Testis (tissue), 3 donors: Measurements from ENCODE around the gene SLFN5. TPM values are rescaled to one million over a fixed set of nuclear protein-coding genes. Genes with fewer than 3 reads are reported as not detected.

ENCODE experiments used
- DNase-seq: peaks from one replicate; pipeline ENCODE4 v3.0.0-alpha.2; 2019
- H3K27ac ChIP-seq, 2 donors: fragments of 200-600 bp; sonication (generic); one replicate each; pipeline ENCODE4 v1.5.1; 2019
- H3K27me3 ChIP-seq: fragments of 200-600 bp; sonication (generic); one replicate; pipeline ENCODE4 v1.5.1; 2019
- H3K36me3 ChIP-seq: fragments of 200-600 bp; sonication (generic); one replicate; pipeline ENCODE4 v1.5.1; 2017; ENCODE audit warnings: low read depth; ENCODE audit errors: missing control alignments
- H3K4me1 ChIP-seq: fragments of 200-600 bp; sonication (generic); one replicate; pipeline ENCODE4 v1.5.1; 2019
- H3K4me3 ChIP-seq, 2 donors: fragments of 200-600 bp; sonication (generic); one replicate each; pipeline ENCODE4 v1.5.1; 2017 to 2019
- H3K9me3 ChIP-seq: fragments of 200-600 bp; sonication (generic); one replicate; pipeline ENCODE4 v1.5.1; 2017
- CTCF ChIP-seq, 3 experiments: fragments of 450-650 bp in 2 of 3; fragments of 200-600 bp in 1 of 3; sonication (generic) in 1 of 3; IDR thresholded peaks; one replicate each; pipeline ENCODE4 v1.5.1; 2016 to 2019; ENCODE audit warnings: antibody characterized with exemption in 3 of 3, mild to moderate bottlenecking in 2 of 3, moderate library complexity in 1 of 3
- POLR2A ChIP-seq: fragments of 450-650 bp; IDR thresholded peaks from one replicate; pipeline ENCODE4 v1.6.1; 2017; ENCODE audit warnings: antibody characterized with exemption, mild to moderate bottlenecking, moderate library complexity
- WGBS, 2 donors: methylation state at CpG; one replicate each; pipeline ENCODE4 v1.1.5; 2018; 5-methylcytosine and 5-hydroxymethylcytosine counted together
- intact Hi-C: fragments of 100-400 bp; cut with DNase I; formaldehyde crosslinking; loops from one replicate; pipeline ENCODE4 v1.15.1; 2023; ENCODE audit warnings: low total_unique reads
- polyA plus RNA-seq: library from polyadenylated mRNA; stranded (reverse); fragments of 350-450 nt; fragmentation: Illumina TruSeq; extraction: RNeasy Lipid Tissue Mini Kit (QIAGEN cat#74804); gene quantifications from one replicate; pipeline ENCODE4 v1.2.3, GENCODE V29; 2014; ENCODE audit warnings: low read depth, low replicate concordance; ENCODE audit not compliant: insufficient read depth
- total RNA-seq, 2 donors: library from RNA; depleted of rRNA; stranded (reverse); fragments of >200 nt; gene quantifications; one replicate each; pipeline ENCODE4 v1.2.3, GENCODE V29; 2016

The SLFN5 gene
- total and polyA plus RNA-seq, 3 donors from 2014 or later, result 2.4 to 6.1 (median 5.9) TPM

GRCh38 chr17:35293151-35293847, 50.4 kb downstream of the SLFN5 start:
- H3K4me3 ChIP-seq, result no peak overlapping the region
- H3K36me3 ChIP-seq, result no peaks in the 10 kb centered on the region
- no peak overlapping the region for H3K27ac ChIP-seq
- H3K27me3 ChIP-seq, result no peaks in the 10 kb centered on the region
- no peaks in the 10 kb centered on the region for H3K9me3 ChIP-seq
- 61 to 81% methylated on average over 1 of the region's 1 CpG for WGBS, 2 donors
- DNase-seq, result no peak
- intact Hi-C loops, result no loop called here
- no peaks in the 10 kb centered on the region for H3K4me1 ChIP-seq
- TF ChIP-seq POLR2A (no peak), CTCF (IDR thresholded peaks at IDR 0.05) (no peak)

GRCh38 chr17:35294756-35295155, 51.9 kb downstream of the SLFN5 start:
- Histone ChIP-seq H3K27ac (no peak overlapping the region), H3K4me1 (no peaks in the 10 kb centered on the region), H3K36me3 (no peaks in the 10 kb centered on the region), H3K27me3 (no peaks in the 10 kb centered on the region), H3K4me3 (no peak overlapping the region), H3K9me3 (no peaks in the 10 kb centered on the region)
- intact Hi-C loops, result no loop called here
- TF ChIP-seq POLR2A (no peak), CTCF (IDR thresholded peaks at IDR 0.05) (no peak)
- DNase-seq, result no peak
- 71 to 82% methylated on average over 1 of the region's 1 CpG for WGBS, 2 donors

- no peaks in the 10 kb centered on the region for H3K4me1 ChIP-seq
Observed at GRCh38 chr17:35295686-35296085, 52.8 kb downstream of the SLFN5 start.

GRCh38 chr17:35297666-35298065, 54.8 kb downstream of the SLFN5 start:
- Histone ChIP-seq H3K4me3 (no peak overlapping the region), H3K27me3 (no peaks in the 10 kb centered on the region), H3K9me3 (no peaks in the 10 kb centered on the region), H3K36me3 (no peaks in the 10 kb centered on the region), H3K27ac (no peak overlapping the region), H3K4me1 (no peaks in the 10 kb centered on the region)
- TF ChIP-seq CTCF (IDR thresholded peaks at IDR 0.05) (no peak), POLR2A (no peak)
- intact Hi-C loops, result no loop called here
- no peak for DNase-seq
- WGBS, 2 donors, result 70 to 77% methylated on average over 2 of the region's 2 CpGs

More at GRCh38 chr17:35295686-35296085, 52.8 kb downstream of the SLFN5 start:
- no peak for DNase-seq
- TF ChIP-seq CTCF (IDR thresholded peaks at IDR 0.05) (no peak), POLR2A (no peak)
- no peaks in the 10 kb centered on the region for H3K9me3 ChIP-seq
- intact Hi-C loops, result no loop called here
- no peaks in the 10 kb centered on the region for H3K27me3 ChIP-seq
- no peak overlapping the region for H3K27ac ChIP-seq
- no peaks in the 10 kb centered on the region for H3K36me3 ChIP-seq
- WGBS, 2 donors, result 67 to 86% methylated on average over 1 of the region's 1 CpG
- H3K4me3 ChIP-seq, result no peak overlapping the region

- Histone ChIP-seq H3K4me1 (no peaks in the 10 kb centered on the region), H3K36me3 (no peaks in the 10 kb centered on the region), H3K27me3 (no peaks in the 10 kb centered on the region), H3K27ac (no peak overlapping the region), H3K4me3 (no peak overlapping the region), H3K9me3 (no peaks in the 10 kb centered on the region)
- intact Hi-C loops, result no loop called here
- TF ChIP-seq POLR2A (no peak), CTCF (IDR thresholded peaks at IDR 0.05) (no peak)
- DNase-seq, result no peak
Observed at GRCh38 chr17:35298639-35299038, 55.8 kb downstream of the SLFN5 start.
